Measurements from ENCODE around the gene NUDT22.

GRCh38 chr11:64249563-64250414 lies 23.7 kb downstream of the NUDT22 start:
- TF ChIP-seq CTCF (IDR thresholded peaks at IDR 0.05): no peak
- no peak for TF ChIP-seq POLR2A (IDR thresholded peaks at IDR 0.05)
